GM18868 (cell line): Measurements from ENCODE around the gene NBAS.

Experiments
- ATAC-seq: cut with Tn5 transposase; IDR thresholded peaks from one replicate; pipeline ENCODE4 v1.9.1; 2021; ENCODE audit warnings: mild to moderate bottlenecking, moderate library complexity; ENCODE audit not compliant: unreplicated experiment

Gene NBAS

GRCh38 chr2:15152382-15152781 lies 408.8 kb downstream of the NBAS start:
- ATAC-seq, result no peak

- no peak for ATAC-seq
These were observed 412.1 kb downstream of the NBAS start for GRCh38 chr2:15149063-15149462.

GRCh38 chr2:15147591-15147990 lies 413.5 kb downstream of the NBAS start:
- no peak for ATAC-seq

- no peak for ATAC-seq
These were observed 414.2 kb downstream of the NBAS start for GRCh38 chr2:15146960-15147359.

- ATAC-seq, result no peak
These were observed 415.2 kb downstream of the NBAS start for GRCh38 chr2:15145919-15146318.

- no peak for ATAC-seq
These were observed 415.9 kb downstream of the NBAS start for GRCh38 chr2:15145046-15145817.

GRCh38 chr2:15142069-15142689 lies 419.0 kb downstream of the NBAS start:
- peak; percentile 99 for ATAC-seq

GRCh38 chr2:15141211-15141610 lies 419.9 kb downstream of the NBAS start:
- no peak for ATAC-seq

- ATAC-seq, result no peak
These were observed 424.5 kb downstream of the NBAS start for GRCh38 chr2:15136639-15137038.

- ATAC-seq, result no peak
These were observed 426.2 kb downstream of the NBAS start for GRCh38 chr2:15134957-15135356.

GRCh38 chr2:15133461-15133860 lies 427.7 kb downstream of the NBAS start:
- ATAC-seq, result no peak

GRCh38 chr2:15128846-15129245 lies 432.3 kb downstream of the NBAS start:
- no peak for ATAC-seq

- ATAC-seq, result no peak
These were observed 433.3 kb downstream of the NBAS start for GRCh38 chr2:15127876-15128275.

GRCh38 chr2:15127301-15127700 lies 433.8 kb downstream of the NBAS start:
- ATAC-seq, result no peak

- ATAC-seq, result no peak
These were observed 434.8 kb downstream of the NBAS start for GRCh38 chr2:15126373-15126772.

- ATAC-seq, result no peak
These were observed 438.2 kb downstream of the NBAS start for GRCh38 chr2:15122915-15123314.

- no peak for ATAC-seq
These were observed 440.5 kb downstream of the NBAS start for GRCh38 chr2:15120631-15121030.

GRCh38 chr2:15119722-15120175 lies 441.4 kb downstream of the NBAS start:
- no peak for ATAC-seq

- ATAC-seq, result no peak
These were observed 443.6 kb downstream of the NBAS start for GRCh38 chr2:15117409-15118050.
